Endothelial cell (in vitro differentiated cells): Measurements from ENCODE around the gene MYBBP1A. TPM values are rescaled to one million over a fixed set of nuclear protein-coding genes. Genes with fewer than 3 reads are reported as not detected.
A peak's percentile ranks its signal among the peaks of the same experiment; 100 is the strongest.
"Not testable (repeated sequence)": the region's sequence is repeated elsewhere in the genome, so short reads cannot be mapped to it uniquely, and the experiment has no call there.

ENCODE experiments used
- DNase-seq: peaks from one replicate; pipeline ENCODE4 v3.0.0; 2021; ENCODE audit warnings: low spot score
- H3K27ac Mint-ChIP-seq: one replicate; pipeline ENCODE4 v1.8.0; 2021; ENCODE audit warnings: mixed read lengths, inconsistent platforms; ENCODE audit not compliant: unreplicated experiment
- H3K27me3 Mint-ChIP-seq: one replicate; pipeline ENCODE4 v1.8.0; 2021; ENCODE audit warnings: mild to moderate bottlenecking, moderate library complexity, mixed read lengths, inconsistent platforms; ENCODE audit not compliant: unreplicated experiment
- H3K36me3 Mint-ChIP-seq: one replicate; pipeline ENCODE4 v1.8.0; 2021; ENCODE audit warnings: mild to moderate bottlenecking, low read depth, mixed read lengths, inconsistent platforms; ENCODE audit not compliant: unreplicated experiment
- H3K4me1 Mint-ChIP-seq: one replicate; pipeline ENCODE4 v1.8.0; 2021; ENCODE audit warnings: mild to moderate bottlenecking, mixed read lengths, inconsistent platforms; ENCODE audit not compliant: unreplicated experiment
- H3K4me3 Mint-ChIP-seq: one replicate; pipeline ENCODE4 v1.8.0; 2021; ENCODE audit warnings: mild to moderate bottlenecking, mixed read lengths, inconsistent platforms; ENCODE audit not compliant: unreplicated experiment
- H3K9me3 Mint-ChIP-seq: one replicate; pipeline ENCODE4 v1.8.0; 2021; ENCODE audit warnings: mixed read lengths, inconsistent platforms; ENCODE audit not compliant: unreplicated experiment
- CTCF ChIP-seq: fragments of 200-600 bp; sonication (generic); IDR thresholded peaks from one replicate; pipeline ENCODE4 v1.5.0; 2021; ENCODE audit warnings: antibody characterized with exemption; ENCODE audit not compliant: unreplicated experiment
- long read RNA-seq: library from polyadenylated mRNA; unstranded; transcript quantifications from one replicate; pipeline ENCODE4 v2.0.0, GENCODE V29; 2020; ENCODE audit not compliant: unreplicated experiment
- total RNA-seq: library from RNA; stranded (reverse); fragmentation: NEBNext Ultra II Directional; extraction: Animal tissue kit (Norgen Biotek cat#: 25700); gene quantifications from one replicate; pipeline ENCODE4 v1.2.1, GENCODE V29; 2021; ENCODE audit not compliant: unreplicated experiment

Gene MYBBP1A
- total RNA-seq, result 32.4 TPM
- long read RNA-seq, partial matches to known transcripts, result 1 of 1 reads
- long read RNA-seq, other reads (novel, unspliced or antisense), result 0 of 1 reads

- H3K36me3 Mint-ChIP-seq, result peaks cover 4% of the 10 kb centered on the region
- peaks cover 28% of the 10 kb centered on the region for H3K4me1 Mint-ChIP-seq
- peak within 1 kb of the TSS; percentile 85 for H3K27ac Mint-ChIP-seq
- no peaks in the 10 kb centered on the region for H3K9me3 Mint-ChIP-seq
- peak; percentile 96 for DNase-seq
- peaks cover 10% of the 10 kb centered on the region for H3K27me3 Mint-ChIP-seq
- TF ChIP-seq CTCF, result peak; percentile 77
- peak within 1 kb of the TSS; percentile 89 for H3K4me3 Mint-ChIP-seq
These were observed at the start of gene MYBBP1A for GRCh38 chr17:4554997-4555799. Gene MYBBP1A (minus strand): TSS chr17:4555384. CDS start chr17:4555324, 60 bp downstream.

- H3K9me3 Mint-ChIP-seq, H3K27me3 Mint-ChIP-seq, H3K4me3 Mint-ChIP-seq, H3K27ac Mint-ChIP-seq, DNase-seq, H3K36me3 Mint-ChIP-seq: not testable (repeated sequence)
- peaks cover 17% of the 10 kb centered on the region for H3K4me1 Mint-ChIP-seq
These were observed 49.6 kb upstream of the MYBBP1A start for GRCh38 chr17:4604736-4605135.

GRCh38 chr17:4604111-4604644, 49.0 kb upstream of the MYBBP1A start:
- DNase-seq, result no peak
- H3K4me3 Mint-ChIP-seq, result no peak overlapping the region
- H3K27ac Mint-ChIP-seq, result no peak overlapping the region
- H3K36me3 Mint-ChIP-seq, result peaks cover 2% of the 10 kb centered on the region
- H3K4me1 Mint-ChIP-seq, result peaks cover 16% of the 10 kb centered on the region
- H3K9me3 Mint-ChIP-seq, result no peaks in the 10 kb centered on the region
- TF ChIP-seq CTCF, result no peak
- H3K27me3 Mint-ChIP-seq, result peaks cover 2% of the 10 kb centered on the region

- Mint-ChIP-seq H3K36me3 (no peaks in the 10 kb centered on the region), H3K4me1 (no peaks in the 10 kb centered on the region), H3K27me3 (peaks cover 4% of the 10 kb centered on the region), H3K4me3 (no peak overlapping the region), H3K9me3 (no peaks in the 10 kb centered on the region), H3K27ac (no peak overlapping the region)
- no peak for DNase-seq
- TF ChIP-seq CTCF, result no peak
These were observed 46.9 kb upstream of the MYBBP1A start for GRCh38 chr17:4602041-4602440.

GRCh38 chr17:4601326-4601725, 46.1 kb upstream of the MYBBP1A start:
- Mint-ChIP-seq H3K4me1 (no peaks in the 10 kb centered on the region), H3K36me3 (no peaks in the 10 kb centered on the region), H3K27ac (no peak overlapping the region), H3K27me3 (peaks cover 5% of the 10 kb centered on the region), H3K4me3 (no peak overlapping the region), H3K9me3 (no peaks in the 10 kb centered on the region)
- no peak for DNase-seq
- TF ChIP-seq CTCF, result no peak
